OCI-LY3 (cell line): ENCODE results near the gene DDI2.

Experiments used
- EZH2phosphoT487 ChIP-seq: fragments of 200-600 bp; shearing (Covaris generic); IDR thresholded peaks from 2 replicates; pipeline ENCODE4 v1.6.1; 2018; ENCODE audit warnings: antibody characterized with exemption, mixed run types, low read depth
- TF ChIP-seq, protein P1 (sequence below): fragments of 200-600, 300-600 bp; sonication (generic); IDR thresholded peaks from 2 replicates; pipeline ENCODE4 v1.5.1; 2014; ENCODE audit warnings: antibody characterized with exemption, low read length, low read depth

DNA sequence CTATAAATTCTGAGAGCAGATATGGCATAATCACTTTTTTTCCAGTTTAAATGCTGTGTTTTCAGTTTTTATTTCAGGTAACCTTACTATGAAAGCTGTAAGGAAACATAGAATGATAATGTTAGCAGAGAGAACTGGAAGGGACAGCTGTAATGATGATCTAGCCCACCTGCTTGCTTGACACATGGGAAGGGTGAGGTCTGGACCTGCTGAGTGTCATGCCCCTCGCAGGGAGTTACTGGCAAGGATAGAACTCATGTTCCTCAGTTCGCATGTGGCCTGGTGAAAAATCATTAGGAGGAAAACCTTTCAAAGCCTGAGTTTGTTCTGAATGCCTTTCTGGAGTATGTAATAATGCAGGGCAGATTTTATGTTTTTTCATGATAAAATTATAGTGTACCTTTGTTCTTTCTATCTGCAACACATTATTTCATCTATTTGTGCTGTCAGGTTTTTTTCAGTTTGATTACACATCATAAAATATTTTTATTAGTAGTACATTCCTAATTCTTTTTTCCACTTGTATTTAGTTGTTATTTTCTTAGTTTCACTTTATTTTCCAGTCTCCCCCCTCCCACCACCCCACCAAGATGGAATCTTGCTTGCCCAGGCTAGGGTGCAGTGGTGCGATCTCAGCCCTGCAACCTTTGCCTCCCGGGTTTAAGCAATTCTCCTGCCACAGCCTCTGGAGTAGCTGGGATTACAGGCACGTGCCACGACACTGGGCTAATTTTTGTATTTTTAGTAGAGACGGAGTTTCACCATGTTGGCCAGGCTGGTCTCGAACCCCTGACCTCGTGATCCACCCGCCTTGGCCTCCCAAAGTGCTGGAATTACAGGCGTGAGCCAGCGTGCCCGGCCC, 8.0 kb downstream of the DDI2 start:
- TF ChIP-seq, protein P1, sequence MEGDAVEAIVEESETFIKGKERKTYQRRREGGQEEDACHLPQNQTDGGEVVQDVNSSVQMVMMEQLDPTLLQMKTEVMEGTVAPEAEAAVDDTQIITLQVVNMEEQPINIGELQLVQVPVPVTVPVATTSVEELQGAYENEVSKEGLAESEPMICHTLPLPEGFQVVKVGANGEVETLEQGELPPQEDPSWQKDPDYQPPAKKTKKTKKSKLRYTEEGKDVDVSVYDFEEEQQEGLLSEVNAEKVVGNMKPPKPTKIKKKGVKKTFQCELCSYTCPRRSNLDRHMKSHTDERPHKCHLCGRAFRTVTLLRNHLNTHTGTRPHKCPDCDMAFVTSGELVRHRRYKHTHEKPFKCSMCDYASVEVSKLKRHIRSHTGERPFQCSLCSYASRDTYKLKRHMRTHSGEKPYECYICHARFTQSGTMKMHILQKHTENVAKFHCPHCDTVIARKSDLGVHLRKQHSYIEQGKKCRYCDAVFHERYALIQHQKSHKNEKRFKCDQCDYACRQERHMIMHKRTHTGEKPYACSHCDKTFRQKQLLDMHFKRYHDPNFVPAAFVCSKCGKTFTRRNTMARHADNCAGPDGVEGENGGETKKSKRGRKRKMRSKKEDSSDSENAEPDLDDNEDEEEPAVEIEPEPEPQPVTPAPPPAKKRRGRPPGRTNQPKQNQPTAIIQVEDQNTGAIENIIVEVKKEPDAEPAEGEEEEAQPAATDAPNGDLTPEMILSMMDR: no peak
- TF ChIP-seq EZH2phosphoT487: no peak
